A673 (cell line): ENCODE measurements around the gene HMCES. TPM values are rescaled to one million over a fixed set of nuclear protein-coding genes. Genes with fewer than 3 reads are reported as not detected.

ENCODE experiments used
- BruUV-seq: library from RNA; stranded (reverse); fragments of 400-500 nt; replicated peaks from 2 replicates; lab custom pipeline; 2021; lab: Mats Ljungman, UMichigan
- CTCF ChIA-PET: fragments of 300-600 bp; sonication (Branson Sonifier 250); formaldehyde crosslinking; loops from one replicate; lab custom pipeline; 2022; ENCODE audit warnings: antibody characterized with exemption; lab: Charles Lee
- POLR2A ChIA-PET: fragments of 300-600 bp; sonication (Branson Sonifier 250); formaldehyde crosslinking; loops from one replicate; lab custom pipeline; 2022; ENCODE audit warnings: antibody characterized with exemption; ENCODE audit not compliant: low non-redundant PET; lab: Charles Lee
- DNase-seq: peaks from one replicate; pipeline ENCODE4 v3.0.0-alpha.2; 2015; ENCODE audit warnings: low spot score
- H3K27ac ChIP-seq: fragments of 200-600 bp; sonication (generic); 2 replicates; pipeline ENCODE4 v1.5.1; 2016; ENCODE audit warnings: mixed run types, low read depth, mild to moderate bottlenecking, mixed read lengths, antibody characterized with exemption, low read length; ENCODE audit not compliant: poor library complexity, severe bottlenecking
- H3K27me3 ChIP-seq: fragments of 200-600 bp; sonication (generic); replicated peaks from 2 replicates; pipeline ENCODE4 v1.6.1; 2017; ENCODE audit warnings: mixed run types, low read depth, mild to moderate bottlenecking, mixed read lengths, antibody characterized with exemption, low read length; ENCODE audit not compliant: insufficient read depth, poor library complexity
- H3K36me3 ChIP-seq: fragments of 200-600 bp; sonication (generic); 2 replicates; pipeline ENCODE4 v1.6.1; 2016; ENCODE audit warnings: mixed run types, mild to moderate bottlenecking, mixed read lengths, antibody characterized with exemption, low read length; ENCODE audit not compliant: insufficient read depth, poor library complexity, severe bottlenecking
- H3K4me1 ChIP-seq: fragments of 200-600 bp; sonication (generic); 2 replicates; pipeline ENCODE4 v1.6.1; 2017; ENCODE audit warnings: mixed run types, mild to moderate bottlenecking, mixed read lengths, antibody characterized with exemption, low read length; ENCODE audit not compliant: insufficient read depth, poor library complexity, severe bottlenecking
- H3K4me3 ChIP-seq: fragments of 200-600 bp; sonication (generic); 2 replicates; pipeline ENCODE4 v1.5.1; 2016; ENCODE audit warnings: low read depth, mixed run types, mild to moderate bottlenecking, mixed read lengths, low read length; ENCODE audit not compliant: poor library complexity, severe bottlenecking
- H3K9me3 ChIP-seq: fragments of 200-600 bp; sonication (generic); 2 replicates; pipeline ENCODE4 v1.6.1; 2016; ENCODE audit warnings: mixed run types, low read depth, mild to moderate bottlenecking, mixed read lengths, antibody characterized with exemption, low read length; ENCODE audit not compliant: poor library complexity, severe bottlenecking
- EZH2 ChIP-seq: fragments of 200-600 bp; sonication (generic); IDR thresholded peaks from 2 replicates; pipeline ENCODE4 v1.6.1; 2017; ENCODE audit warnings: borderline replicate concordance, low read depth, mild to moderate bottlenecking, mixed read lengths, antibody characterized with exemption, low read length; ENCODE audit not compliant: poor library complexity, severe bottlenecking
- intact Hi-C: fragments of 100-400 bp; cut with micrococcal nuclease; formaldehyde crosslinking; loops from one replicate; pipeline ENCODE4 v1.10.0; 2022; ENCODE audit not compliant: unreplicated experiment
- total RNA-seq: library from RNA; stranded (reverse); gene quantifications from 2 replicates; pipeline ENCODE4 v1.2.3, GENCODE V29; 2021
- TF ChIP-seq, protein P1 (sequence below): fragments of 300-800, 200-600 bp; sonication (generic); conservative IDR thresholded peaks from 2 replicates; pipeline ENCODE4 v1.5.1; 2017; ENCODE audit warnings: low read depth, mild to moderate bottlenecking, antibody characterized with exemption, low read length, moderate library complexity, mixed read lengths

HMCES gene
- total RNA-seq, 1 experiment from 2014 or later, result 52.2 TPM

DNA sequence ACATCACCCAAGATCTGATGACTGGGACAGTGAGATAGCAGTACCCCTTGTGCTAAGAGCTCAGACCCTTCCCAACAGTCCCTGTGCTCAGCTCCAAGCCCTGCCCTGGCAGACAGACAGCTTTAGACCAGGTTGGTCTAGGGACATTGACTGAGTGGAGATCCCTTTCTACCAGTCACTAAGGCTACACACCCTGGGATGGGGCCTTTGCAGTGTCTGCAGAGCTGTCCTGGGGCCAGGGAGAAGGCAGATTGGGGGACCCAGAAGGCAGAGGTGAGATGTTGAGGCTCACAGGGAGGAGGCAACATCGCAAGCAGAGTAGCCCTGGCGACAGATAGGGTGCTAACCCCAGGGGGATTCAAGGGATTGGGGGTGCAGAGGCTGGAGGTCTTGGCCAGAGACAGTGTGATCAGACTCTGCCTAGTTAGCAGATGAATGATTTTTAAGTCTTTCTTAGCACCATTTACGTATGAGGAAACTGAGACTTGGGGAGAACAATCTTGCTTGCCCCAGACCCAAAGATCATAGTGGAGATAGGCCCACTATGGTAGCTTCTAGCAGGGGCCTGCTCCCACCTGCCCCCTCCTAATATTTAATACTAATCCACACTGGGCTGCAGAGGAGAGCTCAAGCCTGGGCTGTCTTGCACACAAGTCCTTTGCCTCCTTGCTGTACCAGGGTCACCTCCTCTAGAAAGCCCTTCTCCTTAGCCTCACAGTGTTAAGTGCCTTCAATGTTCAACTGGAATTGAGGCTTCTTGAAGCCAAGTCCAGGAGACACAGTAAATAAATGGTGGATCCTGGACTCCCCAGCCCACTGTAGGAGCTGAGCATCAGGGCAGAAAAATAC is 32.6 kb downstream of the HMCES start:
- H3K27ac ChIP-seq, result no peak overlapping the region
- H3K4me1 ChIP-seq, result peaks cover 8% of the 10 kb centered on the region
- ChIA-PET POLR2A (no interaction called here), CTCF (no interaction called here)
- H3K9me3 ChIP-seq, result no peaks in the 10 kb centered on the region
- no peak for DNase-seq
- no peaks in the 10 kb centered on the region for H3K27me3 ChIP-seq
- H3K36me3 ChIP-seq, result no peaks in the 10 kb centered on the region
- H3K4me3 ChIP-seq, result no peak overlapping the region
- TF ChIP-seq, protein P1, sequence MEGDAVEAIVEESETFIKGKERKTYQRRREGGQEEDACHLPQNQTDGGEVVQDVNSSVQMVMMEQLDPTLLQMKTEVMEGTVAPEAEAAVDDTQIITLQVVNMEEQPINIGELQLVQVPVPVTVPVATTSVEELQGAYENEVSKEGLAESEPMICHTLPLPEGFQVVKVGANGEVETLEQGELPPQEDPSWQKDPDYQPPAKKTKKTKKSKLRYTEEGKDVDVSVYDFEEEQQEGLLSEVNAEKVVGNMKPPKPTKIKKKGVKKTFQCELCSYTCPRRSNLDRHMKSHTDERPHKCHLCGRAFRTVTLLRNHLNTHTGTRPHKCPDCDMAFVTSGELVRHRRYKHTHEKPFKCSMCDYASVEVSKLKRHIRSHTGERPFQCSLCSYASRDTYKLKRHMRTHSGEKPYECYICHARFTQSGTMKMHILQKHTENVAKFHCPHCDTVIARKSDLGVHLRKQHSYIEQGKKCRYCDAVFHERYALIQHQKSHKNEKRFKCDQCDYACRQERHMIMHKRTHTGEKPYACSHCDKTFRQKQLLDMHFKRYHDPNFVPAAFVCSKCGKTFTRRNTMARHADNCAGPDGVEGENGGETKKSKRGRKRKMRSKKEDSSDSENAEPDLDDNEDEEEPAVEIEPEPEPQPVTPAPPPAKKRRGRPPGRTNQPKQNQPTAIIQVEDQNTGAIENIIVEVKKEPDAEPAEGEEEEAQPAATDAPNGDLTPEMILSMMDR, result no peak
- no TSS peak for BruUV-seq
- intact Hi-C loops, result no loop called here

- Histone ChIP-seq H3K4me3 (no peak overlapping the region), H3K27ac (no peak overlapping the region), H3K4me1 (peaks cover 9% of the 10 kb centered on the region), H3K27me3 (no peaks in the 10 kb centered on the region), H3K36me3 (no peaks in the 10 kb centered on the region), H3K9me3 (no peaks in the 10 kb centered on the region)
- TF ChIP-seq EZH2, result no peak
- TF ChIP-seq, protein P1, result no peak
- no TSS peak for BruUV-seq
- DNase-seq, result no peak
- intact Hi-C loops, result no loop called here
- POLR2A ChIA-PET, result no interaction called here
- CTCF ChIA-PET, result no interaction called here
Observed at GRCh38 chr3:129312021-129312639, 33.5 kb downstream of the HMCES start.

- H3K27ac ChIP-seq, result no peak overlapping the region
- H3K36me3 ChIP-seq, result no peaks in the 10 kb centered on the region
- ChIA-PET CTCF (no interaction called here), POLR2A (no interaction called here)
- intact Hi-C loops, result no loop called here
- peaks cover 11% of the 10 kb centered on the region for H3K4me1 ChIP-seq
- no TSS peak for BruUV-seq
- DNase-seq, result no peak
- H3K27me3 ChIP-seq, result no peaks in the 10 kb centered on the region
- H3K4me3 ChIP-seq, result no peak overlapping the region
- no peaks in the 10 kb centered on the region for H3K9me3 ChIP-seq
- no peak for TF ChIP-seq EZH2
- TF ChIP-seq, protein P1, result no peak
Observed at GRCh38 chr3:129312671-129313414, 34.2 kb downstream of the HMCES start.
